ENCODE measurements around the gene OAF.
A peak's percentile ranks its signal among the peaks of the same experiment; 100 is the strongest.

Gene OAF

DNA sequence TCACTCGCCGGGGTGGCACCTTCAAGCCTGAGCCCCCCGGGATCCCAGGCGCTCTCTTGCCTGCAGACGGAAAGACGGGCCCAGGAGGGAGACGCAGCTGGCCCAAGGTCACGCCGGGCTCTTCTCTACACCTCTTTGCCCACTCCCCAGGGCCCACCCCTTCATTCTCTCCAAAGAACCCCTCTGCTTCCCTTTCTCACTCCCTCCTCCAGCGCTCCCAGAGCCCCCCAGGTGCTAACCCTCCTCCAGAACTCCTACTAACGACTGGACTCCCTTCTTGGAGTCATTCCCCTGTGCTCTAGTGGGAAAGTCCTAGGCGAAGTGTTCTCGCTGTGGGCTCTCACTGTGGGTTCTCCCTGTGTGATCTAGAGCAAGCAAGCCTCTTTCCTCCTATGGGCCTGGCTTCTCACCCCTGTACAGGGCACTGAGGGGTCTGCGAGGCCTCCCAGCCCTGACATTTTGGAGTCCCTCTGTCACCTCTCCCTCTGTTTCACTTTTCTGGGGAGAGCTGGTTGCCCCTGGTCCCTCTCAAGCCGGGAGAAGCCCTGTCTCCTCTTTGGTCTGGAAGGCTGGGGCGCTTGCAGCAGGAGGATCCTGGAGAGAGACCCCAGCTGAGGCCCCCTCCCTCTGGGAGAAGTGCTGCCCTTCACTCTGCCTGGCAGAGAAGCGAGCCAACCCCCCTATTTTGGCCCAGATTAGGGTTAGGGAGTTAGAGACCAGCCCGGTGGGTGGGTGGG, 858 bp downstream of the OAF start:
- peaks cover 38% of the 10 kb centered on the region for H3K27me3 ChIP-seq (ENCODE audit: control insufficient read depth, low read length)
- no peaks in the 10 kb centered on the region for H3K9me3 ChIP-seq (ENCODE audit: control insufficient read depth, insufficient read depth, low read length)
- H3K36me3 ChIP-seq (ENCODE audit: control insufficient read depth, low read length) = no peaks in the 10 kb centered on the region
- no peak; the same call in 1 of the 2 replicates for TF ChIP-seq EZH2phosphoT487 (IDR thresholded peaks at IDR 0.05; ENCODE audit: borderline replicate concordance, low read length)
- TF ChIP-seq, protein P1, sequence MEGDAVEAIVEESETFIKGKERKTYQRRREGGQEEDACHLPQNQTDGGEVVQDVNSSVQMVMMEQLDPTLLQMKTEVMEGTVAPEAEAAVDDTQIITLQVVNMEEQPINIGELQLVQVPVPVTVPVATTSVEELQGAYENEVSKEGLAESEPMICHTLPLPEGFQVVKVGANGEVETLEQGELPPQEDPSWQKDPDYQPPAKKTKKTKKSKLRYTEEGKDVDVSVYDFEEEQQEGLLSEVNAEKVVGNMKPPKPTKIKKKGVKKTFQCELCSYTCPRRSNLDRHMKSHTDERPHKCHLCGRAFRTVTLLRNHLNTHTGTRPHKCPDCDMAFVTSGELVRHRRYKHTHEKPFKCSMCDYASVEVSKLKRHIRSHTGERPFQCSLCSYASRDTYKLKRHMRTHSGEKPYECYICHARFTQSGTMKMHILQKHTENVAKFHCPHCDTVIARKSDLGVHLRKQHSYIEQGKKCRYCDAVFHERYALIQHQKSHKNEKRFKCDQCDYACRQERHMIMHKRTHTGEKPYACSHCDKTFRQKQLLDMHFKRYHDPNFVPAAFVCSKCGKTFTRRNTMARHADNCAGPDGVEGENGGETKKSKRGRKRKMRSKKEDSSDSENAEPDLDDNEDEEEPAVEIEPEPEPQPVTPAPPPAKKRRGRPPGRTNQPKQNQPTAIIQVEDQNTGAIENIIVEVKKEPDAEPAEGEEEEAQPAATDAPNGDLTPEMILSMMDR (IDR thresholded peaks at IDR 0.05; ENCODE audit: low read depth, low read length, poor library complexity, severe bottlenecking) = no peak
- no peaks in the 10 kb centered on the region for H3K9me2 ChIP-seq (replicated peaks; ENCODE audit: control insufficient read depth, low read length)
- no peaks in the 10 kb centered on the region for H3K79me2 ChIP-seq (ENCODE audit: control insufficient read depth, low read length)
- H4K20me1 ChIP-seq (ENCODE audit: control insufficient read depth, insufficient read depth, low read depth, low read length) = no peaks in the 10 kb centered on the region
- H3K4me1 ChIP-seq (ENCODE audit: control insufficient read depth, low read length) = peaks cover 12% of the 10 kb centered on the region
- peak overlapping the region; percentile 69 for H3K4me3 ChIP-seq (ENCODE audit: low read length)
- no peak overlapping the region for H3K27ac ChIP-seq (ENCODE audit: low read depth, low read length)
- H3K4me2 ChIP-seq (ENCODE audit: low read length) = peak overlapping the region; percentile 82
- H3F3A ChIP-seq (ENCODE audit: control insufficient read depth, insufficient read depth) = no peaks in the 10 kb centered on the region

DNA sequence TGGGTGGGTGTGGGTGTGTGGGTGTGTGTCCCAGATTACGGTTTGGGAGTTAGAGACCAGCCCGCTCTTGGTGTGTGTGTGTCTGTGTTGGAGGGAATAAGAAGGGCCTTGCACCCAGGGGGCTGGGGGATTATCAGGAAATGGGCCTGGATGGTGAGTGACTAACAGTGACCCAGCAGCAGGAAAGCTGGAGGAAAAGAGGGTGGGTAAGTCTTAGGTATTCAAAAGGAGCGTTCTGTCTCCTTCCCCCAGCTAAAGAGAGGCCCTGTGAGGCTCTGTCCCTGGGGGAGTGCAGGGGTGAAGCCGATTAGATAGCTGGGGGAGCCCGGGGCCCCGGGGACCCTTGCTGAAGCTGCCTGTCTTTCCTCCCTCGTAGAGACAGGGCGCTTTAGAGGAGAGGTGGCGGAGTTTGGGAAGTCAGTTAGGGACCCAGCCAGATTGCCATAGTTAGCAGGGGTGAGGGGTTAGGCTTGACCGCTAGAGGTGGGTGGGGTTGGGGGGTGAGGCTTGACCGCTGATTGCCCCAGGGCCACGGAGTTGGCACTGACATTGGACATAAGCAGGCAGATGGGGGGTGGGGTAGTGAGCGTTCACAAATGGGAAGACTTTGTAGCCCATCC, 1.5 kb downstream of the OAF start:
- H3F3A ChIP-seq (ENCODE audit: control insufficient read depth, insufficient read depth) = no peaks in the 10 kb centered on the region
- no peaks in the 10 kb centered on the region for H3K36me3 ChIP-seq (ENCODE audit: control insufficient read depth, low read length)
- no peaks in the 10 kb centered on the region for H3K79me2 ChIP-seq (ENCODE audit: control insufficient read depth, low read length)
- TF ChIP-seq EZH2phosphoT487 (IDR thresholded peaks at IDR 0.05; ENCODE audit: borderline replicate concordance, low read length) = no peak
- TF ChIP-seq, protein P1 (IDR thresholded peaks at IDR 0.05; ENCODE audit: low read depth, low read length, poor library complexity, severe bottlenecking) = no peak
- peaks cover 12% of the 10 kb centered on the region for H3K4me1 ChIP-seq (ENCODE audit: control insufficient read depth, low read length)
- no peaks in the 10 kb centered on the region for H3K9me3 ChIP-seq (ENCODE audit: control insufficient read depth, insufficient read depth, low read length)
- peaks cover 38% of the 10 kb centered on the region for H3K27me3 ChIP-seq (ENCODE audit: control insufficient read depth, low read length)
- H4K20me1 ChIP-seq (ENCODE audit: control insufficient read depth, insufficient read depth, low read depth, low read length) = no peaks in the 10 kb centered on the region
- no peak overlapping the region for H3K4me2 ChIP-seq (ENCODE audit: low read length)
- H3K9me2 ChIP-seq (replicated peaks; ENCODE audit: control insufficient read depth, low read length) = no peaks in the 10 kb centered on the region
- no peak overlapping the region for H3K4me3 ChIP-seq (ENCODE audit: low read length)
- H3K27ac ChIP-seq (ENCODE audit: low read depth, low read length) = no peak overlapping the region

DNA sequence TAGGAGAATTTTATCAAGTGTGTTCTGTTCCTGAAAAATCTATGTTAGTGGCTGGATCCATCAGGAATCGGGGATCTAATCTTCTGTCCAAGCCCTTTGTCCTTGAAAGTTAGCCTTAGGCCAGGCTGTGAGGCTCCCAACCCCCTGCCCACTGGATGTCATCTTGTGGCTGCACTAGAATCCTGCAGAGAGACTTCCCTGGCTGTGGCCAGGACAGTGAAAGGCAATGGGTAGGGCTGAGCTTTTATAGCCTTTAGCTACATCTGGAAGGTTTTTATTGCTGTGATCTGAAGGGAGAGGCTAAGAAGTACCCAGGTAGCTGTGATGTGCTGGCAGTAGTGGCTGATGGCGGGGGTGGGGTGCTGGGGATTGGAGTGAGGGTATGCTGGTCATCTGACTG, 2.1 kb downstream of the OAF start:
- Histone ChIP-seq H3K4me2 (ENCODE audit: low read length) (no peak overlapping the region), H3K9me2 (replicated peaks; ENCODE audit: control insufficient read depth, low read length) (no peaks in the 10 kb centered on the region), H3K27ac (ENCODE audit: low read depth, low read length) (no peak overlapping the region), H4K20me1 (ENCODE audit: control insufficient read depth, insufficient read depth, low read depth, low read length) (no peaks in the 10 kb centered on the region), H3K9me3 (ENCODE audit: control insufficient read depth, insufficient read depth, low read length) (no peaks in the 10 kb centered on the region), H3K4me1 (ENCODE audit: control insufficient read depth, low read length) (peaks cover 12% of the 10 kb centered on the region), H3K27me3 (ENCODE audit: control insufficient read depth, low read length) (peaks cover 38% of the 10 kb centered on the region), H3K79me2 (ENCODE audit: control insufficient read depth, low read length) (no peaks in the 10 kb centered on the region), H3F3A (ENCODE audit: control insufficient read depth, insufficient read depth) (no peaks in the 10 kb centered on the region), H3K36me3 (ENCODE audit: control insufficient read depth, low read length) (no peaks in the 10 kb centered on the region), H3K4me3 (ENCODE audit: low read length) (no peak overlapping the region)
- TF ChIP-seq EZH2phosphoT487 (IDR thresholded peaks at IDR 0.05; ENCODE audit: borderline replicate concordance, low read length) = no peak
- TF ChIP-seq, protein P1 (IDR thresholded peaks at IDR 0.05; ENCODE audit: low read depth, low read length, poor library complexity, severe bottlenecking) = no peak

All from DOHH2 (cell line).